K562 (cell line): ENCODE measurements around the gene SRP9. TPM values are rescaled to one million over a fixed set of nuclear protein-coding genes. Genes with fewer than 3 reads are reported as not detected.

ENCODE experiments used
- ATAC-seq: fragments of 200-7000 bp; cut with Tn5 transposase; 3 replicates; pipeline ENCODE4 v1.9.1; 2020; ENCODE audit warnings: moderate library complexity
- BruUV-seq: library from RNA; stranded (reverse); fragments of 400-500 nt; replicated peaks from 2 replicates; lab custom pipeline; 2021; lab: Mats Ljungman, UMichigan
- CTCF ChIA-PET: fragments of 300-600 bp; formaldehyde crosslinking; extraction: SDS; loops from one replicate; lab custom pipeline; 2021; ENCODE audit warnings: low intra/inter-chr PET ratio; lab: Yijun Ruan, JAX
- POLR2A ChIA-PET: fragments of 300-600, 350-650 bp; sonication (Branson Sonifier 250); formaldehyde crosslinking; extraction: SDS; loops from one replicate; lab custom pipeline; 2021; ENCODE audit warnings: antibody characterized with exemption, inconsistent platforms; lab: Yijun Ruan, JAX
- DNase-seq, 4 experiments: peaks; one replicate each; pipeline versions ENCODE4 v3.0.0 to v3.0.0-alpha.2; 2011 to 2018; ENCODE audit warnings: low spot score in 3 of 4, mixed read lengths in 3 of 4; ENCODE audit errors: extremely low read depth in 1 of 4
- FAIRE-seq: peaks from 2 replicates; lab custom pipeline; 2011; peaks lifted over from hg19 to GRCh38; lab: Jason Lieb, UNC
- H2AFZ ChIP-seq: 2 replicates; pipeline ENCODE4 v1.6.0; 2011; ENCODE audit warnings: low read depth, low read length, control low read depth, inconsistent platforms
- H3K27ac ChIP-seq: fragments of 200-600 bp; 3 replicates; pipeline ENCODE4 v1.8.0; 2011; ENCODE audit warnings: low read depth, mild to moderate bottlenecking, control low read depth, inconsistent platforms, low read length, moderate library complexity, mixed read lengths; ENCODE audit errors: extremely low read depth
- H3K27me3 ChIP-seq, 2 experiments: fragments of 300-600 bp in 1 of 2; 2 replicates in 1 of 2; 3 replicates in 1 of 2; pipeline versions ENCODE4 v1.6.0 to v1.8.0; 2011; ENCODE audit warnings: inconsistent platforms in 2 of 2, low read length in 2 of 2, mild to moderate bottlenecking in 1 of 2, mixed read lengths in 1 of 2, moderate library complexity in 1 of 2; ENCODE audit not compliant: control insufficient read depth in 2 of 2, insufficient read depth in 2 of 2
- H3K36me3 ChIP-seq: fragments of 300-600 bp; 3 replicates; pipeline ENCODE4 v1.8.0; 2011; ENCODE audit warnings: mild to moderate bottlenecking, low read length, inconsistent platforms; ENCODE audit not compliant: control insufficient read depth, insufficient read depth
- H3K4me1 ChIP-seq, 2 experiments: fragments of 200-600 bp in 1 of 2; replicated peaks in 1 of 2; 2 replicates in 1 of 2; 3 replicates in 1 of 2; pipeline versions ENCODE4 v1.5.1 to v1.8.0; 2011; ENCODE audit warnings: inconsistent platforms in 2 of 2, low read length in 2 of 2, mild to moderate bottlenecking in 1 of 2, mixed read lengths in 1 of 2, moderate library complexity in 1 of 2; ENCODE audit not compliant: control insufficient read depth in 2 of 2, insufficient read depth in 2 of 2
- H3K4me2 ChIP-seq: 2 replicates; pipeline ENCODE4 v1.6.1; 2011; ENCODE audit warnings: low read length, control low read depth, inconsistent platforms, mixed read lengths; ENCODE audit not compliant: insufficient read depth
- H3K4me3 ChIP-seq: fragments of 200-600 bp; sonication (generic), shearing (Covaris generic); 2 replicates; pipeline ENCODE4 v1.5.1; 2016; ENCODE audit warnings: control low read depth, inconsistent platforms
- H3K79me2 ChIP-seq: fragments of 200-600 bp; 3 replicates; pipeline ENCODE4 v1.8.0; 2011; ENCODE audit warnings: low read length, inconsistent platforms; ENCODE audit not compliant: control insufficient read depth, insufficient read depth
- H3K9ac ChIP-seq, 2 experiments: 2 replicates each; pipeline versions ENCODE4 v1.6.0 to v1.6.1; 2011; ENCODE audit warnings: low read depth in 2 of 2, low read length in 2 of 2, control low read depth in 1 of 2, inconsistent platforms in 1 of 2, mild to moderate bottlenecking in 1 of 2, mixed read lengths in 1 of 2; ENCODE audit not compliant: insufficient read depth in 1 of 2
- H3K9me1 ChIP-seq: one replicate; pipeline ENCODE4 v1.6.0; 2011; ENCODE audit warnings: inconsistent platforms, mild to moderate bottlenecking, low read length, moderate library complexity; ENCODE audit not compliant: control insufficient read depth, insufficient read depth
- H3K9me3 ChIP-seq: replicated peaks from 2 replicates; pipeline ENCODE4 v1.5.1; 2011; ENCODE audit warnings: low read depth, low read length, inconsistent platforms; ENCODE audit not compliant: control insufficient read depth, insufficient read depth
- H4K20me1 ChIP-seq: replicated peaks from 2 replicates; pipeline ENCODE4 v1.6.1; 2011; ENCODE audit warnings: low read length, inconsistent platforms, mixed read lengths; ENCODE audit not compliant: control insufficient read depth, insufficient read depth
- BCOR ChIP-seq: fragments of 450-650 bp; IDR thresholded peaks from 2 replicates; pipeline ENCODE4 v1.6.1; 2016
- ETS2 ChIP-seq: IDR thresholded peaks from 2 replicates; pipeline ENCODE4 v1.6.1; 2016; ENCODE audit warnings: borderline replicate concordance, missing genetic modification characterization, mild to moderate bottlenecking, moderate library complexity, missing compliant biosample characterization; ENCODE audit not compliant: poor library complexity, severe bottlenecking
- MLLT1 ChIP-seq, 2 experiments: fragments of 450-650 bp; IDR thresholded peaks; 2 replicates each; pipeline ENCODE4 v1.6.1; 2016
- RBM25 ChIP-seq: fragments of 200-400 bp; formaldehyde crosslinking; IDR thresholded peaks from 2 replicates; pipeline ENCODE4 v1.6.1; 2018; ENCODE audit warnings: low read length, low read depth, moderate library complexity; ENCODE audit not compliant: severe bottlenecking
- SPI1 ChIP-seq: IDR thresholded peaks from 2 replicates; pipeline ENCODE4 v1.6.1; 2011; ENCODE audit warnings: low read depth, low read length, control low read depth, borderline replicate concordance
- ZNF121 ChIP-seq: sonication (generic); formaldehyde crosslinking; conservative IDR thresholded peaks from 2 replicates; pipeline ENCODE4 v1.8.0; 2022; ENCODE audit warnings: missing genetic modification reagents
- WGBS: fragments of 100-300 bp; shearing (Covaris generic); methylation state at CpG from one replicate; pipeline ENCODE4 v1.1.6; 2016; ENCODE audit warnings: low coverage, mixed read lengths; ENCODE audit not compliant: insufficient coverage; ENCODE audit errors: missing lambda C conversion rate; 5-methylcytosine and 5-hydroxymethylcytosine counted together
- in situ Hi-C: fragments of 300-500 bp; cut with MboI; formaldehyde crosslinking; loops from 4 replicates; pipeline ENCODE4 v1.15.0; 2018; ENCODE audit warnings: inconsistent platforms, mixed read lengths
- intact Hi-C: fragments of 100-400 bp; cut with micrococcal nuclease; formaldehyde crosslinking; loops from 2 replicates; pipeline ENCODE4 v1.14.2; 2022
- polyA plus RNA-seq, 8 experiments: library from polyadenylated mRNA; depleted of rRNA in 4 of 8; stranded (reverse) in 5 of 8; unstranded in 3 of 8; fragments of >200 nt; fragmentation: Nextera tagmentation in 2 of 8; fragmentation: Illumina TruSeq in 1 of 8; extraction: Ambion mirVana in 2 of 8; extraction: Trizol in 1 of 8; gene quantifications; 2 replicates each; pipeline versions ENCODE4 v1.2.1 to v1.2.3, GENCODE V29; 2011 to 2014; ENCODE audit warnings: inconsistent platforms in 1 of 8, missing spikeins in 1 of 8
- total RNA-seq, 7 experiments: library from RNA; depleted of rRNA in 6 of 7; stranded (reverse); fragments of >200 nt in 6 of 7; fragmentation: Illumina TruSeq in 2 of 7; extraction: Trizol in 2 of 7; gene quantifications; 2 replicates each; pipeline versions ENCODE4 v1.2.1 to v1.2.3, GENCODE V29; 2011 to 2021; ENCODE audit warnings: low replicate concordance in 1 of 7

The SRP9 gene
- total and polyA plus RNA-seq, 9 of the 15 experiments (the other 6 are each of a cell fraction or from before 2014, with no cell fraction given), result 273 to 1,892 (median 668) TPM

- Histone ChIP-seq H2AFZ (no peak overlapping the region; the same call in 1 of the 2 replicates), H3K9me3 (no peaks in the 10 kb centered on the region), H3K27me3 (peaks cover 2 to 9% of the 10 kb centered on the region in 2 experiments; a peak in 4 of 5 replicates), H3K9ac (no peak overlapping the region), H3K79me2 (no peaks in the 10 kb centered on the region), H3K27ac (no peak overlapping the region), H3K36me3 (no peaks in the 10 kb centered on the region), H3K4me3 (no peak overlapping the region), H3K4me2 (no peak overlapping the region), H3K9me1 (no peaks in the 10 kb centered on the region), H4K20me1 (no peaks in the 10 kb centered on the region), H3K4me1 (peaks cover 15 to 18% of the 10 kb centered on the region in 2 experiments)
- CTCF ChIA-PET, result no interaction called here
- POLR2A ChIA-PET, result interaction anchor here (0.9 to 2.0 kb wide), 6 partner anchors 10 to 27 kb away, joined by 3 to 13 read pairs (median 4); partner anchors contain the start of gene SRP9
- BruUV-seq, result no TSS peak
- peak; percentile 85 for TF ChIP-seq SPI1
- no peak for TF ChIP-seq ETS2
- 36% methylated on average over 9 of the region's 9 CpGs for WGBS
- DNase-seq, result no peak
- ATAC-seq, result no peak
- in situ Hi-C loops, result no loop called here
- FAIRE-seq, result no peak
- intact Hi-C loops, result no loop called here
Observed at GRCh38 chr1:225763716-225764548, 13.7 kb upstream of the SRP9 start.

GRCh38 chr1:225765982-225766674 lies 11.5 kb upstream of the SRP9 start:
- no peaks in the 10 kb centered on the region for H3K9me3 ChIP-seq
- ChIA-PET POLR2A (no interaction called here), CTCF (interaction anchor here (1.8 kb wide), 1 partner anchor 292 kb away, joined by 4 read pairs; no protein-coding TSS in a partner anchor)
- WGBS, result 72% methylated on average over 6 of the region's 6 CpGs
- intact Hi-C loops, result no loop called here
- no peak for FAIRE-seq
- BruUV-seq, result no TSS peak
- H3K9me1 ChIP-seq, result no peaks in the 10 kb centered on the region
- H3K27ac ChIP-seq, result no peak overlapping the region
- H4K20me1 ChIP-seq, result no peaks in the 10 kb centered on the region
- no peak overlapping the region for H3K4me2 ChIP-seq
- no peak overlapping the region for H3K9ac ChIP-seq
- in situ Hi-C loops, result no loop called here
- DNase-seq, result no peak
- H2AFZ ChIP-seq, result no peak overlapping the region
- H3K27me3 ChIP-seq, result no peaks in the 10 kb centered on the region
- no peaks in the 10 kb centered on the region for H3K36me3 ChIP-seq
- H3K4me3 ChIP-seq, result no peak overlapping the region
- peak; percentile 84 for TF ChIP-seq ZNF121 (CRISPR knock-in tag)
- peak; percentile 33; the same call in 1 of the 2 replicates for TF ChIP-seq BCOR
- TF ChIP-seq RBM25, result peak; percentile 9
- no peak for TF ChIP-seq MLLT1 (IDR thresholded peaks at IDR 0.05)
- TF ChIP-seq, all 486 proteins: peak for 3
- no peak for ATAC-seq
- Histone ChIP-seq H3K4me1 (peaks cover 15 to 27% of the 10 kb centered on the region in 2 experiments), H3K79me2 (no peaks in the 10 kb centered on the region)
